GM12878 (cell line): ENCODE data around the gene CDCP1. TPM values are rescaled to one million over a fixed set of nuclear protein-coding genes. Genes with fewer than 3 reads are reported as not detected.

Source experiments
- ATAC-seq: fragments of 200-7000 bp; cut with Tn5 transposase; 3 replicates; pipeline ENCODE4 v1.9.1; 2020; ENCODE audit warnings: mild to moderate bottlenecking, moderate library complexity
- BruUV-seq: library from RNA; stranded (reverse); fragments of 400-500 nt; replicated peaks from 2 replicates; lab custom pipeline; 2021; lab: Mats Ljungman, UMichigan
- CTCF ChIA-PET: fragments of 300-600 bp; sonication (Branson Sonifier 250); formaldehyde crosslinking; extraction: SDS; loops from one replicate; lab custom pipeline; 2021; ENCODE audit warnings: inconsistent platforms; lab: Yijun Ruan, JAX
- POLR2A ChIA-PET: fragments of 350-600 bp; formaldehyde crosslinking; extraction: SDS; loops from one replicate; lab custom pipeline; 2021; ENCODE audit warnings: inconsistent platforms; lab: Charles Lee
- RAD21 ChIA-PET: fragments of 300-600 bp; sonication (Branson Sonifier 250); formaldehyde crosslinking; loops from one replicate; lab custom pipeline; 2023; ENCODE audit warnings: antibody characterized with exemption; ENCODE audit not compliant: unreplicated experiment; lab: Charles Lee
- SMC1A ChIA-PET: fragments of 300-600 bp; sonication (Branson Sonifier 250); formaldehyde crosslinking; loops from one replicate; lab custom pipeline; 2023; ENCODE audit not compliant: unreplicated experiment, uncharacterized antibody; lab: Charles Lee
- DNase-seq: peaks from one replicate; pipeline ENCODE4 v3.0.0-alpha.2; 2011; ENCODE audit warnings: low read depth, low spot score
- FAIRE-seq: peaks from 3 replicates; lab custom pipeline; 2011; peaks lifted over from hg19 to GRCh38; lab: Jason Lieb, UNC
- H2AFZ ChIP-seq: 2 replicates; pipeline ENCODE4 v1.6.0; 2011; ENCODE audit warnings: low read depth, low read length, control low read depth; ENCODE audit not compliant: control insufficient read depth
- H3K27ac ChIP-seq: 2 replicates; pipeline ENCODE4 v1.5.1; 2011; ENCODE audit warnings: control low read depth; ENCODE audit not compliant: control insufficient read depth, insufficient read depth
- H3K27me3 ChIP-seq, 2 experiments: replicated peaks in 1 of 2; 2 replicates each; pipeline versions ENCODE4 v1.6.0 to v1.6.1; 2011; ENCODE audit warnings: low read length in 1 of 2; ENCODE audit not compliant: control insufficient read depth in 2 of 2, insufficient read depth in 2 of 2
- H3K36me3 ChIP-seq, 2 experiments: 2 replicates each; pipeline ENCODE4 v1.5.1; 2011; ENCODE audit warnings: low read length in 1 of 2; ENCODE audit not compliant: control insufficient read depth in 2 of 2, insufficient read depth in 2 of 2
- H3K4me1 ChIP-seq: 2 replicates; pipeline ENCODE4 v1.6.1; 2011; ENCODE audit warnings: mild to moderate bottlenecking, low read length, moderate library complexity, mixed read lengths; ENCODE audit not compliant: control insufficient read depth, insufficient read depth
- H3K4me2 ChIP-seq: 2 replicates; pipeline ENCODE4 v1.6.0; 2011; ENCODE audit warnings: control low read depth; ENCODE audit not compliant: control insufficient read depth, insufficient read depth
- H3K4me3 ChIP-seq: fragments of 200-600 bp; sonication (generic); 2 replicates; pipeline ENCODE4 v1.5.1; 2016
- H3K79me2 ChIP-seq: 2 replicates; pipeline ENCODE4 v1.6.0; 2011; ENCODE audit warnings: low read length; ENCODE audit not compliant: control insufficient read depth, insufficient read depth
- H3K9ac ChIP-seq: 2 replicates; pipeline ENCODE4 v1.8.0; 2011; ENCODE audit warnings: low read length, control low read depth, mixed read lengths; ENCODE audit not compliant: control insufficient read depth, insufficient read depth
- H3K9me3 ChIP-seq: replicated peaks from 3 replicates; pipeline ENCODE4 v1.5.1; 2011; ENCODE audit warnings: mild to moderate bottlenecking, low read length; ENCODE audit not compliant: control insufficient read depth, insufficient read depth
- H4K20me1 ChIP-seq: 2 replicates; pipeline ENCODE4 v1.6.0; 2011; ENCODE audit not compliant: control insufficient read depth, insufficient read depth
- BRCA1 ChIP-seq: IDR thresholded peaks from 2 replicates; pipeline ENCODE4 v1.6.1; 2011; ENCODE audit warnings: low read depth, low read length, improper control_type of control experiment
- CBFB ChIP-seq: IDR thresholded peaks from 2 replicates; pipeline ENCODE4 v1.6.1; 2016; ENCODE audit warnings: antibody characterized with exemption, low read depth
- CHD2 ChIP-seq: IDR thresholded peaks from 2 replicates; pipeline ENCODE4 v1.6.1; 2011; ENCODE audit warnings: low read depth, low read length, improper control_type of control experiment, borderline replicate concordance
- IKZF1 ChIP-seq: fragments of 450-650 bp; conservative IDR thresholded peaks from 2 replicates; pipeline ENCODE4 v1.6.1; 2017; ENCODE audit warnings: antibody characterized with exemption, mild to moderate bottlenecking
- KLF5 ChIP-seq: fragments of 450-650 bp; IDR thresholded peaks from 2 replicates; pipeline ENCODE4 v1.6.1; 2014; ENCODE audit warnings: mild to moderate bottlenecking; ENCODE audit not compliant: partially characterized antibody
- NFIC ChIP-seq: IDR thresholded peaks from 2 replicates; pipeline ENCODE4 v1.6.1; 2012; ENCODE audit warnings: low read depth, mild to moderate bottlenecking, inconsistent platforms, low read length, moderate library complexity
- NFYA ChIP-seq: IDR thresholded peaks from 2 replicates; pipeline ENCODE4 v1.6.1; 2011; ENCODE audit warnings: low read depth, mild to moderate bottlenecking, low read length, improper control_type of control experiment, borderline replicate concordance
- NRF1 ChIP-seq: conservative IDR thresholded peaks from 2 replicates; pipeline ENCODE4 v1.6.1; 2011; ENCODE audit warnings: mild to moderate bottlenecking, low read depth, low read length, improper control_type of control experiment
- POU2F2 ChIP-seq: IDR thresholded peaks from 3 replicates; pipeline ENCODE4 v1.6.1; 2011; ENCODE audit warnings: low read depth, mild to moderate bottlenecking, low read length, borderline replicate concordance
- SP1 ChIP-seq: IDR thresholded peaks from one replicate; pipeline ENCODE4 v1.6.1; 2011; ENCODE audit warnings: low read depth, low read length
- whole genome bisulfite sequencing: methylation state at CpG from one replicate; pipeline ENCODE4 v1.1.6; 2016; ENCODE audit warnings: low lambda C conversion rate; ENCODE audit not compliant: insufficient replicate concordance, insufficient coverage; ENCODE audit errors: missing lambda C conversion rate; 5-methylcytosine and 5-hydroxymethylcytosine counted together
- in situ Hi-C: fragments of 300-500 bp; cut with MboI; formaldehyde crosslinking; loops from 9 replicates; pipeline ENCODE4 v1.14.3; 2018; ENCODE audit warnings: mixed read lengths
- intact Hi-C: fragments of 100-400 bp; cut with micrococcal nuclease; formaldehyde crosslinking; loops from one replicate; pipeline ENCODE4 v1.14.2; 2022; ENCODE audit not compliant: unreplicated experiment
- polyA plus RNA-seq, 11 experiments: library from polyadenylated mRNA; depleted of rRNA in 4 of 11; unstranded in 6 of 11; stranded (reverse) in 5 of 11; fragments of >200 nt; fragmentation: Nextera tagmentation in 4 of 11; fragmentation: Illumina TruSeq in 1 of 11; extraction: Ambion mirVana in 4 of 11; extraction: Trizol in 1 of 11; gene quantifications; 1 replicate in 1 of 11; 2 replicates in 10 of 11; pipeline versions ENCODE4 v1.2.1 to v1.2.3, GENCODE V29; 2011 to 2016; ENCODE audit warnings: inconsistent platforms in 2 of 11, missing spikeins in 2 of 11, low read depth in 1 of 11
- total RNA-seq, 4 experiments: library from RNA; depleted of rRNA in 3 of 4; stranded (reverse); fragments of >200 nt in 3 of 4; fragmentation: Illumina TruSeq in 1 of 4; extraction: Trizol in 1 of 4; gene quantifications; 2 replicates each; pipeline versions ENCODE4 v1.2.1 to v1.2.3, GENCODE V29; 2013 to 2021
- TF ChIP-seq, protein P1 (sequence below): fragments of 450-650 bp; IDR thresholded peaks from 2 replicates; pipeline ENCODE4 v1.6.1; 2016; ENCODE audit warnings: mild to moderate bottlenecking, moderate library complexity, borderline replicate concordance
- TF ChIP-seq, protein P2 (sequence below): fragments of 450-650 bp; IDR thresholded peaks from 2 replicates; pipeline ENCODE4 v1.6.1; 2017; ENCODE audit warnings: antibody characterized with exemption, mild to moderate bottlenecking, moderate library complexity
- TF ChIP-seq, protein P3 (sequence below): IDR thresholded peaks from 2 replicates; pipeline ENCODE4 v1.6.1; 2011; ENCODE audit warnings: low read depth, mild to moderate bottlenecking, low read length, moderate library complexity, borderline replicate concordance; ENCODE audit errors: extremely low read depth
- TF ChIP-seq, protein P4 (sequence below): fragments of 150-350 bp; IDR thresholded peaks from 2 replicates; pipeline ENCODE4 v1.6.1; 2014; ENCODE audit warnings: mild to moderate bottlenecking, low read depth, low read length

CDCP1 gene
- total and polyA plus RNA-seq, 10 of the 15 experiments (the other 5 are each of a cell fraction or from before 2014, with no cell fraction given) = 0.35 to 2.2 (median 0.86) TPM

DNA sequence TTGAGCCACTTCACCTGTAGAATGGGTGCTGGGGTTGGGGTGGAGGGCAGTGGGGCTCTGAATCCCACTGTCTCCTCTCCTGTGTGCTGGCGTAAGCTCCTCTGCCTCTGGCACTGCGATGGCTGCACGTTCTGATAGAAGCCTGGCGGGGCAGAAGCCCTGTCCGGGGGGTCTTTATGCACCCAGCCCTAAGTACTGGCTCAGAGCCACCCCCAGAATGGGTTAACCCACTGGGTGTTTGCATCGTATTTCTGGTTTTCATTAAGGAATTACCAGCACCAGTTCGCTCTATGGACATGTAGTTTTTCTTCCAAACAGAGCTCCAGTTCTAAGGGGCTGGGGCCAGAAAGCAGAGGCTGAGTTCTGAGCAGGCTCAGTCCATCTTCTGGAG is 37.7 kb upstream of the CDCP1 start:
- Histone ChIP-seq H3K4me1 (no peaks in the 10 kb centered on the region; the same call in 1 of the 2 replicates), H3K4me3 (no peak overlapping the region), H3K9me3 (no peaks in the 10 kb centered on the region), H3K9ac (no peak overlapping the region), H2AFZ (no peak overlapping the region), H3K27ac (no peak overlapping the region), H3K4me2 (no peak overlapping the region), H3K79me2 (no peaks in the 10 kb centered on the region), H3K36me3 (no peaks in the 10 kb centered on the region), H4K20me1 (no peaks in the 10 kb centered on the region), H3K27me3 (peaks cover 0 to 3% of the 10 kb centered on the region in 2 experiments; a peak in 2 of 4 replicates)
- in situ Hi-C loops = no loop called here
- FAIRE-seq (no peak), ATAC-seq (no peak), DNase-seq (no peak)
- ChIA-PET RAD21 (interaction anchor here (1.2 to 1.4 kb wide), 2 partner anchors 9 to 53 kb away, joined by 3 read pairs; no protein-coding TSS in a partner anchor), CTCF (interaction anchor here (1.4 kb wide), 1 partner anchor 13 kb away, joined by 3 read pairs; no protein-coding TSS in a partner anchor), POLR2A (no interaction called here), SMC1A (interaction anchor here (0.6 to 1.5 kb wide), 4 partner anchors 13 to 1016 kb away, joined by 3 to 5 read pairs (median 3); no protein-coding TSS in a partner anchor)
- BruUV-seq = no TSS peak
- WGBS = 35% methylated on average over 7 of the region's 7 CpGs
- intact Hi-C loops = no loop called here
- TF ChIP-seq NFYA = no peak
- no peak for TF ChIP-seq IKZF1
- TF ChIP-seq, protein P1, sequence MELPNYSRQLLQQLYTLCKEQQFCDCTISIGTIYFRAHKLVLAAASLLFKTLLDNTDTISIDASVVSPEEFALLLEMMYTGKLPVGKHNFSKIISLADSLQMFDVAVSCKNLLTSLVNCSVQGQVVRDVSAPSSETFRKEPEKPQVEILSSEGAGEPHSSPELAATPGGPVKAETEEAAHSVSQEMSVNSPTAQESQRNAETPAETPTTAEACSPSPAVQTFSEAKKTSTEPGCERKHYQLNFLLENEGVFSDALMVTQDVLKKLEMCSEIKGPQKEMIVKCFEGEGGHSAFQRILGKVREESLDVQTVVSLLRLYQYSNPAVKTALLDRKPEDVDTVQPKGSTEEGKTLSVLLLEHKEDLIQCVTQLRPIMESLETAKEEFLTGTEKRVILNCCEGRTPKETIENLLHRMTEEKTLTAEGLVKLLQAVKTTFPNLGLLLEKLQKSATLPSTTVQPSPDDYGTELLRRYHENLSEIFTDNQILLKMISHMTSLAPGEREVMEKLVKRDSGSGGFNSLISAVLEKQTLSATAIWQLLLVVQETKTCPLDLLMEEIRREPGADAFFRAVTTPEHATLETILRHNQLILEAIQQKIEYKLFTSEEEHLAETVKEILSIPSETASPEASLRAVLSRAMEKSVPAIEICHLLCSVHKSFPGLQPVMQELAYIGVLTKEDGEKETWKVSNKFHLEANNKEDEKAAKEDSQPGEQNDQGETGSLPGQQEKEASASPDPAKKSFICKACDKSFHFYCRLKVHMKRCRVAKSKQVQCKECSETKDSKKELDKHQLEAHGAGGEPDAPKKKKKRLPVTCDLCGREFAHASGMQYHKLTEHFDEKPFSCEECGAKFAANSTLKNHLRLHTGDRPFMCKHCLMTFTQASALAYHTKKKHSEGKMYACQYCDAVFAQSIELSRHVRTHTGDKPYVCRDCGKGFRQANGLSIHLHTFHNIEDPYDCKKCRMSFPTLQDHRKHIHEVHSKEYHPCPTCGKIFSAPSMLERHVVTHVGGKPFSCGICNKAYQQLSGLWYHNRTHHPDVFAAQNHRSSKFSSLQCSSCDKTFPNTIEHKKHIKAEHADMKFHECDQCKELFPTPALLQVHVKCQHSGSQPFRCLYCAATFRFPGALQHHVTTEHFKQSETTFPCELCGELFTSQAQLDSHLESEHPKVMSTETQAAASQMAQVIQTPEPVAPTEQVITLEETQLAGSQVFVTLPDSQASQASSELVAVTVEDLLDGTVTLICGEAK = no peak
- TF ChIP-seq NRF1 = no peak
- TF ChIP-seq, protein P2, sequence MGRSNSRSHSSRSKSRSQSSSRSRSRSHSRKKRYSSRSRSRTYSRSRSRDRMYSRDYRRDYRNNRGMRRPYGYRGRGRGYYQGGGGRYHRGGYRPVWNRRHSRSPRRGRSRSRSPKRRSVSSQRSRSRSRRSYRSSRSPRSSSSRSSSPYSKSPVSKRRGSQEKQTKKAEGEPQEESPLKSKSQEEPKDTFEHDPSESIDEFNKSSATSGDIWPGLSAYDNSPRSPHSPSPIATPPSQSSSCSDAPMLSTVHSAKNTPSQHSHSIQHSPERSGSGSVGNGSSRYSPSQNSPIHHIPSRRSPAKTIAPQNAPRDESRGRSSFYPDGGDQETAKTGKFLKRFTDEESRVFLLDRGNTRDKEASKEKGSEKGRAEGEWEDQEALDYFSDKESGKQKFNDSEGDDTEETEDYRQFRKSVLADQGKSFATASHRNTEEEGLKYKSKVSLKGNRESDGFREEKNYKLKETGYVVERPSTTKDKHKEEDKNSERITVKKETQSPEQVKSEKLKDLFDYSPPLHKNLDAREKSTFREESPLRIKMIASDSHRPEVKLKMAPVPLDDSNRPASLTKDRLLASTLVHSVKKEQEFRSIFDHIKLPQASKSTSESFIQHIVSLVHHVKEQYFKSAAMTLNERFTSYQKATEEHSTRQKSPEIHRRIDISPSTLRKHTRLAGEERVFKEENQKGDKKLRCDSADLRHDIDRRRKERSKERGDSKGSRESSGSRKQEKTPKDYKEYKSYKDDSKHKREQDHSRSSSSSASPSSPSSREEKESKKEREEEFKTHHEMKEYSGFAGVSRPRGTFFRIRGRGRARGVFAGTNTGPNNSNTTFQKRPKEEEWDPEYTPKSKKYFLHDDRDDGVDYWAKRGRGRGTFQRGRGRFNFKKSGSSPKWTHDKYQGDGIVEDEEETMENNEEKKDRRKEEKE = no peak
- no peak for TF ChIP-seq BRCA1
- TF ChIP-seq, protein P3, sequence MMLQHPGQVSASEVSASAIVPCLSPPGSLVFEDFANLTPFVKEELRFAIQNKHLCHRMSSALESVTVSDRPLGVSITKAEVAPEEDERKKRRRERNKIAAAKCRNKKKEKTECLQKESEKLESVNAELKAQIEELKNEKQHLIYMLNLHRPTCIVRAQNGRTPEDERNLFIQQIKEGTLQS = no peak
- TF ChIP-seq NFIC = no peak
- no peak for TF ChIP-seq CBFB
- TF ChIP-seq KLF5 = no peak
- TF ChIP-seq, protein P4, sequence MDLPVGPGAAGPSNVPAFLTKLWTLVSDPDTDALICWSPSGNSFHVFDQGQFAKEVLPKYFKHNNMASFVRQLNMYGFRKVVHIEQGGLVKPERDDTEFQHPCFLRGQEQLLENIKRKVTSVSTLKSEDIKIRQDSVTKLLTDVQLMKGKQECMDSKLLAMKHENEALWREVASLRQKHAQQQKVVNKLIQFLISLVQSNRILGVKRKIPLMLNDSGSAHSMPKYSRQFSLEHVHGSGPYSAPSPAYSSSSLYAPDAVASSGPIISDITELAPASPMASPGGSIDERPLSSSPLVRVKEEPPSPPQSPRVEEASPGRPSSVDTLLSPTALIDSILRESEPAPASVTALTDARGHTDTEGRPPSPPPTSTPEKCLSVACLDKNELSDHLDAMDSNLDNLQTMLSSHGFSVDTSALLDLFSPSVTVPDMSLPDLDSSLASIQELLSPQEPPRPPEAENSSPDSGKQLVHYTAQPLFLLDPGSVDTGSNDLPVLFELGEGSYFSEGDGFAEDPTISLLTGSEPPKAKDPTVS = no peak
- TF ChIP-seq CHD2 = no peak
- no peak for TF ChIP-seq POU2F2
- TF ChIP-seq SP1 = no peak
